Measurements from ENCODE around the gene DNAH10.
"Not testable (repeated sequence)": the region's sequence is repeated elsewhere in the genome, so short reads cannot be mapped to it uniquely, and the experiment has no call there.

DNAH10 gene

GRCh38 chr12:123937707-123938591, 175.8 kb downstream of the DNAH10 start:
- DNase-seq: peak; percentile 20 to 34

DNA sequence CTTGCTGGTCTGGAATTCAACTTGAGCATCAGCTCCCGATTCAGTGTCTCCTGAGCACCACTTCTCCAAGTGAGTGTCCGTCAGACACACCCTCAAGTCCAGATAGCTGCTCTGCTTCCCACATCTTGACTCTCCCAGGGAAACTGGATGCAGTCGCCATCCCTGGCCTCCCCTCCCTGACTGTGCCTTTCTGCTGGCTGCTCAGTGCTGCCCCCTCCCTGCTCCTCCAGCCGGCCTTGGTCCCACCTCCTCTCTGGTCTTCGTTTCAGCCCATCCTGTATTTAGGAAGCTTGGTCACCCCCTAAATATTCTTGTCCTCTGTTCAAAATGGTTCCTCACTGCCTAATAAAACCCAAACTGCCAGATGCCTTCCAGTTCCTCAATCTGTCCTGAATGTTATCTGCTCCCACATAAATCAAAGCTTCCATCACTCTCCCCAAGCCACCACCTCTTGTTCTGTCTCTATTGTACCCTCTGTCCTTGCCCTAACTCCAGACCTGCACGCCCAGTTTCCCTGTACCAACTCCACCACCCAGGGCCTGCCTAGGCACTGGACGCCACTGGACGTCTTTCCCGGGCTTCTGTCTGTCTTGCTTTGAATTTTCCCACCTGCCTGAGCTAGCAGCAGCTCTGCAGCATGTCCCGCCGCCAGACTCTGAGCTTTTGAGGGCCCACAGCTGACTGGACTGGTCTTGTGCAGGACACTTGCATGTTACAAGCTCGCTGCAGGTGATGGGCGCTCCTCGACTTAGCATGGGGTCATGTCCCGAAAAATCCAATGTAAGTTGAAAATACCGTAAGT, 176.8 kb downstream of the DNAH10 start:
- DNase-seq: no peak

DNA sequence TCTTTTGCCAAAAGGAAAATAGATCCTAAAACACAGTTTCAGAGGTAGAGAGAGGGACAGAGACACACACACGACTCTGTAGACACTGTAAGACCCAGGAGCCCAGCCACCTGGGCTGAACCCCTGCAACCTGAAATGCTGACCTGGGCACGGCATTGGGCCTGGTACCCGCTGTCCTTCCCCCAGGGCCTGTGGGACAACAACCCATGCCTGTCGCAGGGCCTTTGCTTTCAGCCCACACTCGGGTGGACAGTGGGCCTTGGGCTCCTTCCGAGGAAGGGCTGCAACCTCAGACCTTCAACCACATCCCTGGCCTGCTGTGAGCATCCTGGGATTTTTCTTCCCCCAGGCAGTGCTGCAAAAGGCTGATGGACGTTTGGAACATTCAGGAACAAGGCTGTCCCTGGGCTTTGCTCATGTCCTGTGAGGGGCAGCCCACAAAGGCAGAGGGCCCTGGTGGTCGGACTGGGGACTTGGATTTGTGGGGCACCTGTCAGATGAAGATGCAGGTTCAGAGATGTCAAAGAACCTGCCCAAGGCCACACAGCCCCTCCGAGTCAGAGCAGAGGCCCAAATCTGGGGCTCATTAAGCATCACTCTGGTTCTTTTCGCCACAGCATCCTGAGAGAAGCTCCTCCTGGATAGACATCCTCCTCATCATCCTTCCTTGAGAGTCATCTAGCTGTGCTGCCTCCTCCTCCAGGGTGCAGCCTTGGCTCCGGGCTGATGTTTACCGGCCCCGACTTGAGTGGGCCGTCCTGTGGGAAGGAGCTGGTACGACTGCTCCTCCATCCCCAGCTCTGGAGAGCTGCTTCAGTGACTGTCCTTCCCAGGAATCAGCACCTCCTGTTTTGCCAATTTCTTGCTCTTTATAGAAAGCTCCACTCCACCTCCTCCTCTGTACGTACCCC, 177.9 kb downstream of the DNAH10 start:
- DNase-seq: no peak

- no peak for DNase-seq
These were observed 178.5 kb downstream of the DNAH10 start for GRCh38 chr12:123940627-123940966.

DNA sequence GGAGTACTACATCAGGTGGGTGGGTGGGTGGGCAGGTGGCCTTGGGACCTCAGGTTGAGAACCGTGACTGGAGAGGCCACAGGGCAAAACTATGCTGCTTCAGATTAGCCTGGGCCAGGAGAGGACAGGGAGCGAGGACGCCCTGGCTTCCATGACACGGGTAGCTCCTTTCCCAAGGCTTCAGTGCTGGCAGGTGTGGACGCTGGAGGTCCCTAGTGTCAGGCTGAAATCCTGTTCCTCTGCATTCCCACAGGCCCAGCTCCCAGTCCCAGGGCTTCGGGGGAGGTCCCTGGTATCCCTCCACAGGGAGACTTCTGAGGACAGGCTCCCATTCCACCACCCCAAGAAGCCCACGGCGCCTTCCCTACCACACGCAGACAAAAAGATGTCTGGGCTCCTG, 178.9 kb downstream of the DNAH10 start:
- no peak for DNase-seq

DNA sequence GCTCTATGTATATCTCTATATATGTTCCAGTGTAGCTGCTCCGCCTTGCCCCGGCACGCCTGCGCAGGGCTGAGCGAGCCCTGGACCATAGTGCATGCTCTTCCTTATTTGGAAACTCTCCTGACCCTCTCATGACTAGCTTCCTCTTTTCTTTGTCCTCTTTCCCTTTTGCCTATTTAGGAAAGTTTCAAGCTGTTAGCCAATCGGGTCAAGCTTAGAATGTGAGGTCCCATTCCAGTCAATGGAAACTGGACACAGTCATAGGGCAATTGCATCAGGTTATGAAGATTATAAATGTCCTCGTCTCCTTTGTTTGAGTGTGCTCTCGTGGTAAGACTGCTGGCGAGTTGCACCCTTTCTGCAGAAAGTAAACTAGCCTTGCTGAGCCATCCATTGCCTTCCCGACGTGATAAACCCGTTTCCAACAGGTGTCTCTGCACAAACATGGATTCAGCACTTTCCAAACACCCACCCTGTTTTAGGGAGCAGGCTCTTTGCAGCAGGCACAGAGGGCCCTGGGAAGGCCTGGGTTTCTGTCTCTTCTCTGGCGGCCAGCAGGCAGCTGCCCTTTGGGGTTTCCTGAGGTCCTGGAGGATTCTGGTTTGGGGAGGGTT, 179.6 kb downstream of the DNAH10 start:
- DNase-seq: no peak

DNA sequence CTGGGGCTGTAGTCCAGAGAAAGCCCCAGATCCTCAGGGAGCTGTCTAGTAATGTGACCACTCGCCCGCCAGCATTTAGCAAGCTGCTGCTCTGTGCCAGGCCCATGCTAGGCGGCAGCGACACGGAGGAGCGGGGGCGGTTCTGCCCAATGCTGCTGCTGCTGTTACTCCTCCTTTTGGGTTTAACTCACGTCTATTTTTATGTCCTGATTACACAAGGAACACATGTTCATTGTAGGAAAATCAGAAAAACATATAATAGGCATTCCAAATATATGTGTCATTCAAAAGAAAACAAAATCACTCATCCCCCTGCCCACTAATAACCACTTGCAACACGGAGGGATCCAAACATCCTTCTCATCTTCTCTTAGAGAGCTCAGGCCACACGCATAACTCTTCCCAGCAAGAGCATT, 180.1 kb downstream of the DNAH10 start:
- no peak for DNase-seq

GRCh38 chr12:123942911-123943648, 181.0 kb downstream of the DNAH10 start:
- no peak for DNase-seq

- DNase-seq: no peak
These were observed 181.7 kb downstream of the DNAH10 start for GRCh38 chr12:123943816-123944215.

- no peak for DNase-seq
These were observed 182.6 kb downstream of the DNAH10 start for GRCh38 chr12:123944696-123945095.

DNA sequence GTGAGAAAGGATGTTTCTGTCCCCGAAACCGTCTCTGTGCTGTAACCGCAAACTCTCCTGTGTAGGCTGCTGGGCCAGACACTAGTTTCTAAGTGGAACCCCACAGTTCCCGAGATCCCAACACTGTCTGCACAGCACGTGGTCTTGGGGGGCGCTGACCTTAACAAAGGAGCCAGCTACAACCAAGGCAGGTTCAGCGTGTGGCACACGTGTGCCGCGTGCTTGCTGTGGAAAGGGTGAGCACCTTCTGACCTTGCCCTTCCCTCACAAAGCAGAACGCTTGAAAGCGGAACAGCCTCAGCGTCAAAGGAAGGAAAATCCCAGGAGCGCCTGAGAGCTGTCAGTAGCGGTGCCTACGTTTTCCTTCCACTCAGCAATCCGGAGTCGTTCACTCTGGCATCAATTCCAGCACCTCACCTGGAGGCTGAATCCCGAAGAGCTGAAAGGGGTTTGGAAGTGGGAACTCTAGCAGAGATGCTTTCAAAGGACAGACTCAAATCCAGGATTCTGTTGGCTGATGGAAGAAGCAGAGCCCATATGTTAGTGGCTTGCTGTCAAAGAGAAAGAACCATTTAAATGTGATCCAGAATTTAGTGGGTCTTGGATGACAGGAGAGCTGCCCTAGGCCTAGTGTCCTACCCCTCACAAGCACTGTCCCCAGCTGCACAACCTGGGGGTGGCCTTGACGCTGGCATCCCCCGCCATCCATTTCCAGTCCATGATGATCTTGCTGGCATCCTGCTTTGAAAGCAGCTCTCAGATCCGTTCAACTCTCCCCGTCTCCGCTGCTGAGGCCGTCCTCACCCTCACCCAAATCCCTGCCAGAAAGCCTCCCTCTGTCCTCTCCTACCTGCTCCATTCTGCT, 183.4 kb downstream of the DNAH10 start:
- DNase-seq: no peak

- no peak for DNase-seq
These were observed 184.0 kb downstream of the DNAH10 start for GRCh38 chr12:123946152-123946515.

DNA sequence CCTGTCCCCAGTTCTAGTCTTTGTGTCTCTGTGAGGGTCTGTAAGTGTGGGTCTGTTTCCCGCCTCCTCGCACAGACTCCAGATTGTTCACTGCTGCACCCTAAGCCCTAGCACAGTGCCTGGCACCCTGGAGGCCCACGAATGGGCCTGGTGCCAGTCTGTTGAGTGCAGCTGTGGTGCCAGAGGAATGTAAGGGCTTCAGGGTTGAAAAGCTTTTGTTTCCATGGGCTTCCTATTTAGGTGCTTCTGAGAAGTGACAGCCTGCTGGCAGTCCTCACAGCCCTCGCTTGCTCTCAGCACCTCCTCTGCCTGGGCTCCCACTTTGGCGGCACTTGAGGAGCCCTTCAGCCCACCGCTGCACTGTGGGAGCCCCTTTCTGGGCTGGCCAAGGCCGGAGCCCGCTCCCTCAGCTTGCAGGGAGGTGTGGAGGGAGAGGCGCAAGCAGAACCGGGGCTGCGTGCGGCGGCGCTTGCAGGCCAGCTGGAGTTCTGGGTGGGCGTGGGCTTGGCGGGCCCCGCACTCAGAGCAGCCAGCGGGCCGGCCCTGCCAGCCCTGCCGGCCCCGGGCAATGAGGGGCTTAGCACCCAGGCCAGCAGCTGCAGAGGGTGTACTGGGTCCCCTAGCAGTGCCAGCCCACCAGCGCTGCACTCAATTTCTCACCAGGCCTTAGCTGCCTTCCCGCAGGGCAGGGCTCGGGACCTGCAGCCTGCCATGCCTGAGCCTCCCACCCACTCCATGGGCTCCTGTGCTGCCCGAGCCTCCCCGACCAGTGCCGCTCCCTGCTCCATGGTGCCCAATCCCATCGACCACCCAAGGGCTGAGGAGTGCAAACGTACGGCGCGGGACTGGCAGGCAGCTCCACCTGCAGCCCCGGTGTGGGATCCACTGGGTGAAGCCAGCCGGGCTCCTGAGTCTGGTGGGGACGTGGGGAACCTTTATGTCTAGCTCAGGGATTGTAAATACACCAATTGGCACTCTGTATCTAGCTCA, 184.7 kb downstream of the DNAH10 start:
- DNase-seq: not testable (repeated sequence)

- DNase-seq: not testable (repeated sequence)
These were observed 185.4 kb downstream of the DNAH10 start for GRCh38 chr12:123947531-123947930.

DNA sequence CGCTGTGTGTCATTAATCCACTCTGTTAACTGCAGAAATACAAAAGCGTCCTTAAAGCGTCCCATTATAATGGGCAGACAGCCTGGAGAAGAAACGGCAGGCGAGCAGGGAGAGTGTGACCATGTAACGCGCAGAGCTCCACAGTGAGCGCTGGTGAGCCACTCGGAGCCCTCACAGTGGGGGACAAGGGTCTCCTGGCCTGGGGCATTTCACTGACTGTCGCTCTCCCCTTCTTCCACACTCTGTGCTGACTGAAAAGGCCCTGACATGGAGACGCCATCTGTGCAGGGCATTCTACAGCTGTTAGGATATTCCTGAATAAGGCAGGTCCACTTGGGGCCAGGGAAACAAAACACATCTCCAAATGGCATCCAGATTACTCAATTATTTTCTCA, 186.3 kb downstream of the DNAH10 start:
- DNase-seq: no peak

GRCh38 chr12:123948796-123949769, 187.0 kb downstream of the DNAH10 start:
- DNase-seq: no peak

DNA sequence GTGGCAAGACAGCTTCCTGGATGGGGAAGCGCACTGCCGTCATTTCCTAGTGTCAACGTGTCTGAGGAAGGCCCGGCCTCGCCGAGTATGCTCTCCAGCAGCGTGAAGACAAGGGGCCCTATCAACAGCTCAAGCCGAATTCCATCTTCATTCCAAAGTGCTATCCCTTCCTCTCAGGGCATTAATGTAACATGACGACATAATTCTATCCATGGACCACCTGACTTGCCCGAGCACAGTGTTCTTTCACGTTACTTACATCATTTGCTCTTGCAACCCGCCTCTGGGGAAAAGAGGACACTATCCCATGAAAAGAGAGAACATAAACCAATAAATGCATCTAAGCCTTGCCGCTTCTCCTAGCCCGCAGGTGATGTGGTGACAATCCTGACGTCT, 187.7 kb downstream of the DNAH10 start:
- no peak for DNase-seq
